ENCODE results near the gene STK32C.

The STK32C gene

GRCh38 chr10:132313865-132314264, 6.1 kb upstream of the STK32C start:
- TF ChIP-seq TAF1 (IDR thresholded peaks at IDR 0.05; ENCODE audit: borderline replicate concordance, insufficient read depth, low read length) (no peak), SIN3A (IDR thresholded peaks at IDR 0.05; ENCODE audit: borderline replicate concordance, insufficient read depth, low read length) (no peak), FOXP2 (optimal IDR thresholded peaks at IDR 0.05; ENCODE audit: borderline replicate concordance, extremely low read depth, extremely low read length, insufficient read depth) (no peak), POLR2AphosphoS5 (IDR thresholded peaks at IDR 0.05; ENCODE audit: low read depth, low read length) (no peak)
- TF ChIP-seq, protein P1, sequence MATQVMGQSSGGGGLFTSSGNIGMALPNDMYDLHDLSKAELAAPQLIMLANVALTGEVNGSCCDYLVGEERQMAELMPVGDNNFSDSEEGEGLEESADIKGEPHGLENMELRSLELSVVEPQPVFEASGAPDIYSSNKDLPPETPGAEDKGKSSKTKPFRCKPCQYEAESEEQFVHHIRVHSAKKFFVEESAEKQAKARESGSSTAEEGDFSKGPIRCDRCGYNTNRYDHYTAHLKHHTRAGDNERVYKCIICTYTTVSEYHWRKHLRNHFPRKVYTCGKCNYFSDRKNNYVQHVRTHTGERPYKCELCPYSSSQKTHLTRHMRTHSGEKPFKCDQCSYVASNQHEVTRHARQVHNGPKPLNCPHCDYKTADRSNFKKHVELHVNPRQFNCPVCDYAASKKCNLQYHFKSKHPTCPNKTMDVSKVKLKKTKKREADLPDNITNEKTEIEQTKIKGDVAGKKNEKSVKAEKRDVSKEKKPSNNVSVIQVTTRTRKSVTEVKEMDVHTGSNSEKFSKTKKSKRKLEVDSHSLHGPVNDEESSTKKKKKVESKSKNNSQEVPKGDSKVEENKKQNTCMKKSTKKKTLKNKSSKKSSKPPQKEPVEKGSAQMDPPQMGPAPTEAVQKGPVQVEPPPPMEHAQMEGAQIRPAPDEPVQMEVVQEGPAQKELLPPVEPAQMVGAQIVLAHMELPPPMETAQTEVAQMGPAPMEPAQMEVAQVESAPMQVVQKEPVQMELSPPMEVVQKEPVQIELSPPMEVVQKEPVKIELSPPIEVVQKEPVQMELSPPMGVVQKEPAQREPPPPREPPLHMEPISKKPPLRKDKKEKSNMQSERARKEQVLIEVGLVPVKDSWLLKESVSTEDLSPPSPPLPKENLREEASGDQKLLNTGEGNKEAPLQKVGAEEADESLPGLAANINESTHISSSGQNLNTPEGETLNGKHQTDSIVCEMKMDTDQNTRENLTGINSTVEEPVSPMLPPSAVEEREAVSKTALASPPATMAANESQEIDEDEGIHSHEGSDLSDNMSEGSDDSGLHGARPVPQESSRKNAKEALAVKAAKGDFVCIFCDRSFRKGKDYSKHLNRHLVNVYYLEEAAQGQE (IDR thresholded peaks at IDR 0.05; ENCODE audit: insufficient read depth in 1 of 2, low read depth in 2 of 2, low read length in 2 of 2), result no peak

- TF ChIP-seq, protein P1 (IDR thresholded peaks at IDR 0.05; ENCODE audit: insufficient read depth in 1 of 2, low read depth in 2 of 2, low read length in 2 of 2), result no peak
- no peak for TF ChIP-seq TAF1 (IDR thresholded peaks at IDR 0.05; ENCODE audit: borderline replicate concordance, insufficient read depth, low read length)
- no peak for TF ChIP-seq FOXP2 (optimal IDR thresholded peaks at IDR 0.05; ENCODE audit: borderline replicate concordance, extremely low read depth, extremely low read length, insufficient read depth)
- TF ChIP-seq SIN3A (IDR thresholded peaks at IDR 0.05; ENCODE audit: borderline replicate concordance, insufficient read depth, low read length), result no peak
- TF ChIP-seq POLR2AphosphoS5 (IDR thresholded peaks at IDR 0.05; ENCODE audit: low read depth, low read length), result no peak
These were observed 5.6 kb upstream of the STK32C start for GRCh38 chr10:132313305-132313704.

DNA sequence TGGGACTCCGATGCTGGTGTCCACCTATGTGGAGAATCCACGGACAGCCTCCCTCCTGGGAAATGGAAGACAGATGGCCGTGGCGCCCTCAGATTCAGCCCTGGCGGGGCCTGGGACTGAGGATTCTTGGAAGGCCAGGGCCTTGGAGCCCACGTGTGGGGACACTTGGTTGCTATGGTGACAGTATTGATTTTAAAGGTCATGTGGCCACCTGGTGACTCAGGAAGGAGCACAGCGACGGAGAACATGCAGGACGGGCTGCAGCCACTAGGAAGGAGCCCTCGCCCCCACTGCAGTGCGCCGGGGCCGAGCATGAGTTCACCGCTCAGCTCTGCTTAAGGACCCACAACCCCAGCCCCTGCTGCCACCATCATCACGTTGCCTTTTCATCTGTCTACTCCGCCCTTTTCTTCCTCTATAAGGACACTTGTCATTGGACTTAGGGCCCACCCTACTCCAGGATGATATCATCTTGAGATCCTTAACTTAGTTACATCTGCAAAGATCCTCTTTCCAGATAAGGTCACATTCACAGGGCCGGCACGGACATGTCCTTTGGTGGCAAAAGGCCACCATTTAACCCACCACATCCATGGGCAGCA, 3.7 kb upstream of the STK32C start:
- no peak for TF ChIP-seq SIN3A (IDR thresholded peaks at IDR 0.05; ENCODE audit: borderline replicate concordance, insufficient read depth, low read length)
- TF ChIP-seq TAF1 (IDR thresholded peaks at IDR 0.05; ENCODE audit: borderline replicate concordance, insufficient read depth, low read length), result no peak
- TF ChIP-seq, protein P1 (IDR thresholded peaks at IDR 0.05; ENCODE audit: insufficient read depth in 1 of 2, low read depth in 2 of 2, low read length in 2 of 2), result no peak
- no peak for TF ChIP-seq POLR2AphosphoS5 (IDR thresholded peaks at IDR 0.05; ENCODE audit: low read depth, low read length)
- TF ChIP-seq FOXP2 (optimal IDR thresholded peaks at IDR 0.05; ENCODE audit: borderline replicate concordance, extremely low read depth, extremely low read length, insufficient read depth), result no peak

GRCh38 chr10:132310701-132311337, 3.1 kb upstream of the STK32C start:
- TF ChIP-seq TAF1 (IDR thresholded peaks at IDR 0.05; ENCODE audit: borderline replicate concordance, insufficient read depth, low read length) (no peak), FOXP2 (optimal IDR thresholded peaks at IDR 0.05; ENCODE audit: borderline replicate concordance, extremely low read depth, extremely low read length, insufficient read depth) (no peak), POLR2AphosphoS5 (IDR thresholded peaks at IDR 0.05; ENCODE audit: low read depth, low read length) (no peak), SIN3A (IDR thresholded peaks at IDR 0.05; ENCODE audit: borderline replicate concordance, insufficient read depth, low read length) (no peak)
- TF ChIP-seq, protein P1 (IDR thresholded peaks at IDR 0.05; ENCODE audit: insufficient read depth in 1 of 2, low read depth in 2 of 2, low read length in 2 of 2), result no peak

Data from PFSK-1 (cell line).